ENCODE measurements around the gene SLC38A8. TPM values are rescaled to one million over a fixed set of nuclear protein-coding genes. Genes with fewer than 3 reads are reported as not detected.

SLC38A8 gene
- not detected for total RNA-seq

GRCh38 chr16:84042308-84042878 lies at the start of gene SLC38A8:
TSS of gene SLC38A8 (minus strand) at chr16:84042795. CDS start at chr16:84042157, 638 bp downstream.
- Histone ChIP-seq H3K36me3 (no peaks in the 10 kb centered on the region), H3K4me3 (no peak within 1 kb of the TSS), H3K9me3 (no peaks in the 10 kb centered on the region), H3K27ac (no peak within 1 kb of the TSS), H3K27me3 (no peaks in the 10 kb centered on the region), H3K4me1 (no peaks in the 10 kb centered on the region)
- no peak for TF ChIP-seq POLR2A (IDR thresholded peaks at IDR 0.05)
- TF ChIP-seq CTCF (IDR thresholded peaks at IDR 0.05) = no peak
- DNase-seq = no peak

DNA sequence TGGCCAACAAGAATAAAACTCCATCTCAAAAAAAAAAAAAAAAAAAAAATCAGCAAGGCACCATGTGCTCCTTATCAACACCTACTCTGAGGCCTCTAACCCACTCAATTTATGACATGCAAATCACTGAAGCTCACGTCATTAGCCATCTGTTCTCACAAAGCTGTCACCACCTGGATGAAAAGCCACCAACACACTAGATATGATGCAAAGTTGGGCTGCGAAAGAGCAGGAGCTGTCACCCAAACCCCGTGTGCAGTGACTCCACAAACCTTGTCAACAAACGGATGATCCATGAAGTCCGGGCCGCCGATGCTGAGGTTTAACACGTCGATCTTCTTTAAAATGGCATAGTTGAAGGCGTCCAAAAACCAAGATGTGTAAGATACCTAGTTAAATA lies 48.9 kb upstream of the SLC38A8 start:
- Histone ChIP-seq H3K27me3 (no peaks in the 10 kb centered on the region), H3K4me3 (no peak overlapping the region), H3K9me3 (no peaks in the 10 kb centered on the region), H3K36me3 (peaks cover 0 to 98% (median 0%) of the 10 kb centered on the region in 3 donors), H3K4me1 (peaks cover 0 to 11% (median 0%) of the 10 kb centered on the region in 4 donors), H3K27ac (no peak overlapping the region)
- no peak for DNase-seq
- TF ChIP-seq POLR2A (IDR thresholded peaks at IDR 0.05) (no peak), CTCF (IDR thresholded peaks at IDR 0.05) (no peak)

DNA sequence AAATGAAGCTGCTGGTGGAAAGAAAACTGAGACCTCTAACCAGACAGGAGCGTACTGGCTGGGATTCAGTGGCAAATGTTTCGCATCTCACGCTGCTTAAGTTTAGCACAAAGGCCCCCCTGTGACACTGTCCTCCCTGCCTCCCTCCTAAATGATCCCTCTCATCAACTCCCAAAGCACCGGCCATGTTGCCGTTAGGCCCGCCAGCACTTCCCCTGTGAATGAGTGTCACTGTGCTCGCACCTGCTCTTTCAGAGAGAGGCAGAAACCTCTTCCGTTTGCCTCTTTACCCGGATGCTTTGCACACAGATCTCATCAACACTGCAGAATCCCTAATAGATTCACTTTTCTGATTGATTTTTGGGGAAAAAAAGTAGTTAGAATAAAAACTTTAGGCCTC lies 47.6 kb upstream of the SLC38A8 start:
- TF ChIP-seq POLR2A (IDR thresholded peaks at IDR 0.05) = no peak
- TF ChIP-seq CTCF (IDR thresholded peaks at IDR 0.05) = no peak
- no peaks in the 10 kb centered on the region for H3K9me3 ChIP-seq
- H3K4me1 ChIP-seq = peaks cover 0 to 15% (median 0%) of the 10 kb centered on the region in 4 donors
- DNase-seq = no peak
- peaks cover 0 to 94% (median 0%) of the 10 kb centered on the region in 3 donors for H3K36me3 ChIP-seq
- H3K27ac ChIP-seq = no peak overlapping the region
- H3K27me3 ChIP-seq = no peaks in the 10 kb centered on the region
- H3K4me3 ChIP-seq = no peak overlapping the region

DNA sequence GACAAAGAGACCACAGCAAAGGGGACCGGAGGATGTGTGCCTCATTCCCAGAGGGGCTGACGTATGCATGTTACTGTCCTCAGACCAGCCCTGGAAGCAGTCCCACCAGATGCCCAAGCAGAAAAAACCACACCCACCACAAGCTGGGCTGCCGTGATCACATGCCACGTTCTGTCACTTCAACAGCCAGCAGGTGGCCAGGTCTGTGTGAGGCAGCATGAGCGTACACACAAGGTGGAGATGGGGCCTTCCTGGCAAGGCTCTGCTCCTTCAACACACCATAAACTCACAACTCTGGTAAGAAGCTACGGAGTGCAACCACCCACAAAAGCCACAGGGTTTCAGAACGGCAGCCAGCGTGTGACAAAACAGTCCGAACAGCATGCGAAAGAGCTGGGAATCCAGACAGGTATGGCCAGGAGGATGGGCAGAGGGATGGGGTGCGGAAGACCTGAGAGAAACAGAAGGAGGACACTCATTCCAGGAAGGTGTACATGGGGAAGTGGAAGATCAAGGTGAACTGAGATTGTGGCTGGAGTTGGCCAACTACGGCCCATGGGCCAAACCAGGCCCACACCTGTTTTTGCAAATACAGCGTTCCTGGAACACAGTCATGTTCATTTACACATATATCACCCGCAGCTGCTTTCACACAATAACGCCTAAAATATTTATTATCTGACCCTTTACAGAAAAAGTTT lies 46.2 kb upstream of the SLC38A8 start:
- Histone ChIP-seq H3K27ac (no peak overlapping the region), H3K4me3 (no peak overlapping the region), H3K36me3 (peaks cover 0 to 94% (median 3%) of the 10 kb centered on the region in 3 donors), H3K4me1 (peaks cover 0 to 15% (median 0%) of the 10 kb centered on the region in 4 donors), H3K9me3 (no peaks in the 10 kb centered on the region), H3K27me3 (no peaks in the 10 kb centered on the region)
- TF ChIP-seq POLR2A (IDR thresholded peaks at IDR 0.05) = no peak
- peak in 1 of 6 experiments; percentile 7 for TF ChIP-seq CTCF (IDR thresholded peaks at IDR 0.05)
- DNase-seq = peak in 2 of 3 donors; percentile 63 to 70

- no peak for DNase-seq
- TF ChIP-seq POLR2A (IDR thresholded peaks at IDR 0.05) (no peak), CTCF (IDR thresholded peaks at IDR 0.05) (no peak)
- Histone ChIP-seq H3K4me3 (no peak overlapping the region), H3K4me1 (peaks cover 0 to 15% (median 0%) of the 10 kb centered on the region in 4 donors), H3K36me3 (peaks cover 0 to 81% (median 3%) of the 10 kb centered on the region in 3 donors), H3K9me3 (no peaks in the 10 kb centered on the region), H3K27ac (no peak overlapping the region), H3K27me3 (no peaks in the 10 kb centered on the region)
Observed at GRCh38 chr16:84087466-84088151, 45.0 kb upstream of the SLC38A8 start.

All from Peyer's patch (tissue), 4 donors.